Liver (tissue), 9 donors: ENCODE data around the gene IFT27. TPM values are rescaled to one million over a fixed set of nuclear protein-coding genes. Genes with fewer than 3 reads are reported as not detected.

Experiments
- DNase-seq: peaks from one replicate; pipeline ENCODE4 v3.0.0-alpha.2; 2017; ENCODE audit warnings: low spot score
- H3K27ac ChIP-seq, 2 donors: one replicate each; pipeline ENCODE4 v1.7.0; 2013; ENCODE audit warnings: inconsistent platforms in 2 of 2, low read length in 2 of 2, control low read depth in 1 of 2, low read depth in 1 of 2, mild to moderate bottlenecking in 1 of 2
- H3K27me3 ChIP-seq, 4 donors: one replicate each; pipeline versions ENCODE4 v1.6.1 to v1.7.0; 2013; ENCODE audit warnings: low read length in 3 of 4, inconsistent platforms in 1 of 4, mild to moderate bottlenecking in 1 of 4, moderate library complexity in 1 of 4; ENCODE audit not compliant: control insufficient read depth in 4 of 4, insufficient read depth in 4 of 4
- H3K36me3 ChIP-seq, 4 donors: one replicate each; pipeline versions ENCODE4 v1.6.1 to v1.7.0; 2013; ENCODE audit warnings: low read length in 3 of 4, mild to moderate bottlenecking in 3 of 4, low read depth in 1 of 4, moderate library complexity in 1 of 4; ENCODE audit not compliant: control insufficient read depth in 4 of 4, insufficient read depth in 3 of 4
- H3K4me1 ChIP-seq, 4 donors: one replicate each; pipeline versions ENCODE4 v1.6.1 to v1.7.0; 2013; ENCODE audit warnings: low read length in 3 of 4, mild to moderate bottlenecking in 3 of 4, moderate library complexity in 1 of 4; ENCODE audit not compliant: control insufficient read depth in 4 of 4, insufficient read depth in 4 of 4
- H3K4me3 ChIP-seq, 3 donors: one replicate each; pipeline versions ENCODE4 v1.6.1 to v1.7.0; 2013; ENCODE audit warnings: low read length in 3 of 3, control low read depth in 1 of 3, low read depth in 1 of 3, mild to moderate bottlenecking in 1 of 3
- H3K9ac ChIP-seq, 2 donors: one replicate each; pipeline ENCODE4 v1.7.0; 2013; ENCODE audit warnings: low read length in 2 of 2, mild to moderate bottlenecking in 2 of 2, moderate library complexity in 2 of 2, control low read depth in 1 of 2, low read depth in 1 of 2
- H3K9me3 ChIP-seq, 4 donors: one replicate each; pipeline versions ENCODE4 v1.6.1 to v1.7.0; 2013; ENCODE audit warnings: low read length in 3 of 4; ENCODE audit not compliant: control insufficient read depth in 4 of 4
- EGR1 ChIP-seq, 2 donors: IDR thresholded peaks; 2 replicates each; pipeline ENCODE4 v1.6.1; 2016 to 2018; ENCODE audit warnings: antibody characterized with exemption in 2 of 2, low read depth in 2 of 2
- FOXA1 ChIP-seq: IDR thresholded peaks from 2 replicates; pipeline ENCODE4 v1.6.1; 2016; ENCODE audit warnings: antibody characterized with exemption
- FOXA2 ChIP-seq: IDR thresholded peaks from 2 replicates; pipeline ENCODE4 v1.6.1; 2016; ENCODE audit warnings: antibody characterized with exemption
- GABPA ChIP-seq, 2 donors: IDR thresholded peaks in 1 of 2; conservative IDR thresholded peaks in 1 of 2; 2 replicates each; pipeline ENCODE4 v1.6.1; 2016; ENCODE audit warnings: antibody characterized with exemption in 2 of 2, mild to moderate bottlenecking in 1 of 2, moderate library complexity in 1 of 2
- HNF4A ChIP-seq, 2 donors: conservative IDR thresholded peaks; 2 replicates each; pipeline ENCODE4 v1.6.1; 2016; ENCODE audit warnings: antibody characterized with exemption in 2 of 2, mild to moderate bottlenecking in 2 of 2
- HNF4G ChIP-seq: IDR thresholded peaks from 2 replicates; pipeline ENCODE4 v1.6.1; 2016; ENCODE audit warnings: antibody characterized with exemption
- JUND ChIP-seq, 2 donors: IDR thresholded peaks; 2 replicates each; pipeline ENCODE4 v1.6.1; 2016; ENCODE audit warnings: antibody characterized with exemption in 2 of 2
- NR2F2 ChIP-seq: IDR thresholded peaks from 2 replicates; pipeline ENCODE4 v1.6.1; 2016; ENCODE audit warnings: antibody characterized with exemption
- RAD21 ChIP-seq, 2 donors: IDR thresholded peaks; 2 replicates each; pipeline ENCODE4 v1.6.1; 2016; ENCODE audit warnings: antibody characterized with exemption in 2 of 2, mild to moderate bottlenecking in 2 of 2
- SP1 ChIP-seq: IDR thresholded peaks from 2 replicates; pipeline ENCODE4 v1.6.1; 2018; ENCODE audit warnings: antibody characterized with exemption, mild to moderate bottlenecking
- TAF1 ChIP-seq: conservative IDR thresholded peaks from 2 replicates; pipeline ENCODE4 v1.6.1; 2016; ENCODE audit warnings: antibody characterized with exemption, mild to moderate bottlenecking
- YY1 ChIP-seq: IDR thresholded peaks from 2 replicates; pipeline ENCODE4 v1.6.1; 2016; ENCODE audit warnings: antibody characterized with exemption, mild to moderate bottlenecking
- WGBS: extraction: QIAGEN DNeasy Blood & Tissue Kit; methylation state at CpG from one replicate; pipeline ENCODE4 v1.1.7; 2013; 5-methylcytosine and 5-hydroxymethylcytosine counted together
- polyA plus RNA-seq, 2 donors: library from polyadenylated mRNA; stranded (reverse) in 1 of 2; unstranded in 1 of 2; fragments of 200-250 nt in 1 of 2; fragments of >200 nt in 1 of 2; fragmentation: Nextera tagmentation in 1 of 2; extraction: Ambion mirVana in 1 of 2; gene quantifications; one replicate each; pipeline versions ENCODE4 v1.2.1 to v1.2.3, GENCODE V29; 2013 to 2015
- total RNA-seq, 2 donors: library from RNA; depleted of rRNA; stranded (reverse); fragments of >200 nt; gene quantifications; one replicate each; pipeline ENCODE4 v1.2.3, GENCODE V29; 2014
- TF ChIP-seq, protein P1 (sequence below): IDR thresholded peaks from 2 replicates; pipeline ENCODE4 v1.6.1; 2016; ENCODE audit warnings: antibody characterized with exemption
- TF ChIP-seq, protein P2 (sequence below): IDR thresholded peaks from 2 replicates; pipeline ENCODE4 v1.6.1; 2016; ENCODE audit warnings: antibody characterized with exemption
- TF ChIP-seq, protein P3 (sequence below): IDR thresholded peaks from 2 replicates; pipeline ENCODE4 v1.6.1; 2016; ENCODE audit warnings: antibody characterized with exemption, mild to moderate bottlenecking
- TF ChIP-seq, protein P4 (sequence below): IDR thresholded peaks from 2 replicates; pipeline ENCODE4 v1.6.1; 2016; ENCODE audit warnings: antibody characterized with exemption
- TF ChIP-seq, protein P5 (sequence below): fragments of 150-350 bp; IDR thresholded peaks from 2 replicates; pipeline ENCODE4 v1.5.1; 2017; ENCODE audit warnings: improper control_type of control experiment, low read depth, low read length; ENCODE audit not compliant: missing input control
- donor health status: healthy.
- donor health status: healthy.
- donor health status: healthy.
- donor health status: healthy.
- donor health status: healthy.

The IFT27 gene
- total and polyA plus RNA-seq, 4 donors: 7.2 to 12.4 (median 9.6) TPM

DNA sequence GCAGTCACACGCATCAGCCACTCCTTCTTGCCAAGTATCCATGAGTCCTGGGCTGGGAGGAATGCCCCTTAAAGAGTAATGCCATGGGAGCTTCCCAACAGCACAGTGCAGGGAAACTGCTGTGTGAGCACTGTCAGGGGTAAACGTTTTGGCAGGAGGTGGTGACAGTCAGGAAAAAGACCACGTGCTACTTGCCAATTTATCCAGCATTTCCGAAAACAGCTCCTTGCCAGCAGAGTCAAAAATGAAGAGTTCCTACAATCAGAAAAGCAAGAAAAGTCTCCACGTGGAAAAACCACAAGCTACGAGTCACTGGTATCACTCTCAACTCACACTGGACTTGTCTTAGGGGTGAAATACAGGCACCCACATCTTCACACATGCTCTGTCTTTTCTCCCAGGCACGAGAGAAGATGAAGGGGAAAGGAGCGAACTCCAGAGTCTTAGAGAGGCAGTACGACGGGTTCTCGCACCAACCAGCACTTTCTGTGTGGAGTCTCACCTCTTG, 9.9 kb downstream of the IFT27 start:
- Histone ChIP-seq H3K27me3 (no peaks in the 10 kb centered on the region), H3K36me3 (peaks cover 0 to 4% (median 2%) of the 10 kb centered on the region in 4 donors), H3K9ac (no peak overlapping the region), H3K9me3 (no peaks in the 10 kb centered on the region), H3K4me1 (no peaks in the 10 kb centered on the region), H3K27ac (no peak overlapping the region), H3K4me3 (no peak overlapping the region)
- DNase-seq: no peak
- 88% methylated on average over 11 of the region's 11 CpGs for WGBS
- TF ChIP-seq EGR1 (IDR thresholded peaks at IDR 0.05; ENCODE audit: low read depth in 2 of 2) (no peak), JUND (IDR thresholded peaks at IDR 0.05) (no peak), NR2F2 (no peak), SP1 (no peak), GABPA (IDR thresholded peaks at IDR 0.05 in 1 of 2, conservative IDR thresholded peaks at IDR 0.05 in 1 of 2) (no peak), HNF4G (no peak), FOXA1 (no peak), YY1 (no peak), RAD21 (IDR thresholded peaks at IDR 0.05) (no peak), TAF1 (no peak), FOXA2 (no peak), HNF4A (conservative IDR thresholded peaks at IDR 0.05) (no peak)
- TF ChIP-seq, protein P1, sequence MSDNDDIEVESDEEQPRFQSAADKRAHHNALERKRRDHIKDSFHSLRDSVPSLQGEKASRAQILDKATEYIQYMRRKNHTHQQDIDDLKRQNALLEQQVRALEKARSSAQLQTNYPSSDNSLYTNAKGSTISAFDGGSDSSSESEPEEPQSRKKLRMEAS: no peak
- TF ChIP-seq, protein P2, sequence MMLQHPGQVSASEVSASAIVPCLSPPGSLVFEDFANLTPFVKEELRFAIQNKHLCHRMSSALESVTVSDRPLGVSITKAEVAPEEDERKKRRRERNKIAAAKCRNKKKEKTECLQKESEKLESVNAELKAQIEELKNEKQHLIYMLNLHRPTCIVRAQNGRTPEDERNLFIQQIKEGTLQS: no peak
- TF ChIP-seq, protein P3, sequence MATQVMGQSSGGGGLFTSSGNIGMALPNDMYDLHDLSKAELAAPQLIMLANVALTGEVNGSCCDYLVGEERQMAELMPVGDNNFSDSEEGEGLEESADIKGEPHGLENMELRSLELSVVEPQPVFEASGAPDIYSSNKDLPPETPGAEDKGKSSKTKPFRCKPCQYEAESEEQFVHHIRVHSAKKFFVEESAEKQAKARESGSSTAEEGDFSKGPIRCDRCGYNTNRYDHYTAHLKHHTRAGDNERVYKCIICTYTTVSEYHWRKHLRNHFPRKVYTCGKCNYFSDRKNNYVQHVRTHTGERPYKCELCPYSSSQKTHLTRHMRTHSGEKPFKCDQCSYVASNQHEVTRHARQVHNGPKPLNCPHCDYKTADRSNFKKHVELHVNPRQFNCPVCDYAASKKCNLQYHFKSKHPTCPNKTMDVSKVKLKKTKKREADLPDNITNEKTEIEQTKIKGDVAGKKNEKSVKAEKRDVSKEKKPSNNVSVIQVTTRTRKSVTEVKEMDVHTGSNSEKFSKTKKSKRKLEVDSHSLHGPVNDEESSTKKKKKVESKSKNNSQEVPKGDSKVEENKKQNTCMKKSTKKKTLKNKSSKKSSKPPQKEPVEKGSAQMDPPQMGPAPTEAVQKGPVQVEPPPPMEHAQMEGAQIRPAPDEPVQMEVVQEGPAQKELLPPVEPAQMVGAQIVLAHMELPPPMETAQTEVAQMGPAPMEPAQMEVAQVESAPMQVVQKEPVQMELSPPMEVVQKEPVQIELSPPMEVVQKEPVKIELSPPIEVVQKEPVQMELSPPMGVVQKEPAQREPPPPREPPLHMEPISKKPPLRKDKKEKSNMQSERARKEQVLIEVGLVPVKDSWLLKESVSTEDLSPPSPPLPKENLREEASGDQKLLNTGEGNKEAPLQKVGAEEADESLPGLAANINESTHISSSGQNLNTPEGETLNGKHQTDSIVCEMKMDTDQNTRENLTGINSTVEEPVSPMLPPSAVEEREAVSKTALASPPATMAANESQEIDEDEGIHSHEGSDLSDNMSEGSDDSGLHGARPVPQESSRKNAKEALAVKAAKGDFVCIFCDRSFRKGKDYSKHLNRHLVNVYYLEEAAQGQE: no peak
- TF ChIP-seq, protein P4, sequence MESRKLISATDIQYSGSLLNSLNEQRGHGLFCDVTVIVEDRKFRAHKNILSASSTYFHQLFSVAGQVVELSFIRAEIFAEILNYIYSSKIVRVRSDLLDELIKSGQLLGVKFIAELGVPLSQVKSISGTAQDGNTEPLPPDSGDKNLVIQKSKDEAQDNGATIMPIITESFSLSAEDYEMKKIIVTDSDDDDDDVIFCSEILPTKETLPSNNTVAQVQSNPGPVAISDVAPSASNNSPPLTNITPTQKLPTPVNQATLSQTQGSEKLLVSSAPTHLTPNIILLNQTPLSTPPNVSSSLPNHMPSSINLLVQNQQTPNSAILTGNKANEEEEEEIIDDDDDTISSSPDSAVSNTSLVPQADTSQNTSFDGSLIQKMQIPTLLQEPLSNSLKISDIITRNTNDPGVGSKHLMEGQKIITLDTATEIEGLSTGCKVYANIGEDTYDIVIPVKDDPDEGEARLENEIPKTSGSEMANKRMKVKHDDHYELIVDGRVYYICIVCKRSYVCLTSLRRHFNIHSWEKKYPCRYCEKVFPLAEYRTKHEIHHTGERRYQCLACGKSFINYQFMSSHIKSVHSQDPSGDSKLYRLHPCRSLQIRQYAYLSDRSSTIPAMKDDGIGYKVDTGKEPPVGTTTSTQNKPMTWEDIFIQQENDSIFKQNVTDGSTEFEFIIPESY: no peak
- TF ChIP-seq, protein P5, sequence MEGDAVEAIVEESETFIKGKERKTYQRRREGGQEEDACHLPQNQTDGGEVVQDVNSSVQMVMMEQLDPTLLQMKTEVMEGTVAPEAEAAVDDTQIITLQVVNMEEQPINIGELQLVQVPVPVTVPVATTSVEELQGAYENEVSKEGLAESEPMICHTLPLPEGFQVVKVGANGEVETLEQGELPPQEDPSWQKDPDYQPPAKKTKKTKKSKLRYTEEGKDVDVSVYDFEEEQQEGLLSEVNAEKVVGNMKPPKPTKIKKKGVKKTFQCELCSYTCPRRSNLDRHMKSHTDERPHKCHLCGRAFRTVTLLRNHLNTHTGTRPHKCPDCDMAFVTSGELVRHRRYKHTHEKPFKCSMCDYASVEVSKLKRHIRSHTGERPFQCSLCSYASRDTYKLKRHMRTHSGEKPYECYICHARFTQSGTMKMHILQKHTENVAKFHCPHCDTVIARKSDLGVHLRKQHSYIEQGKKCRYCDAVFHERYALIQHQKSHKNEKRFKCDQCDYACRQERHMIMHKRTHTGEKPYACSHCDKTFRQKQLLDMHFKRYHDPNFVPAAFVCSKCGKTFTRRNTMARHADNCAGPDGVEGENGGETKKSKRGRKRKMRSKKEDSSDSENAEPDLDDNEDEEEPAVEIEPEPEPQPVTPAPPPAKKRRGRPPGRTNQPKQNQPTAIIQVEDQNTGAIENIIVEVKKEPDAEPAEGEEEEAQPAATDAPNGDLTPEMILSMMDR: no peak
